HCT116 (cell line): Measurements from ENCODE around the gene PRSS22. TPM values are rescaled to one million over a fixed set of nuclear protein-coding genes. Genes with fewer than 3 reads are reported as not detected.

ENCODE experiments used
- ATAC-seq: fragments of 200-7000 bp; cut with Tn5 transposase; 2 replicates; pipeline ENCODE4 v1.9.1; 2020; ENCODE audit warnings: mild to moderate bottlenecking, moderate library complexity
- BruUV-seq: library from RNA; stranded (reverse); fragments of 400-500 nt; replicated peaks from 2 replicates; lab custom pipeline; 2021; lab: Mats Ljungman, UMichigan
- CTCF ChIA-PET: fragments of 300-600 bp; sonication (Branson Sonifier 250); formaldehyde crosslinking; loops from one replicate; lab custom pipeline; 2021; ENCODE audit warnings: antibody characterized with exemption; lab: Charles Lee
- POLR2A ChIA-PET: fragments of 300-600, 350-600 bp; sonication (Branson Sonifier 250); formaldehyde crosslinking; loops from one replicate; lab custom pipeline; 2021; ENCODE audit warnings: antibody characterized with exemption; lab: Charles Lee
- RAD21 ChIA-PET, 2 experiments: fragments of 300-600 bp; sonication (Branson Sonifier 250); formaldehyde crosslinking; loops; one replicate each; lab custom pipeline; 2023; ENCODE audit warnings: low total read pairs in 2 of 2; ENCODE audit not compliant: uncharacterized antibody in 2 of 2, unreplicated experiment in 2 of 2, low non-redundant PET in 1 of 2; lab: Charles Lee
- DNase-seq: peaks from one replicate; pipeline ENCODE4 v3.0.0-alpha.2; 2010; ENCODE audit warnings: low read depth, low spot score
- H2AFZ ChIP-seq: fragments of 200-600 bp; shearing (Covaris generic), sonication (generic); 2 replicates; pipeline ENCODE4 v1.6.1; 2017; ENCODE audit warnings: low read depth, mixed run types, mixed read lengths, antibody characterized with exemption, low read length; ENCODE audit not compliant: poor library complexity, severe bottlenecking
- H3K27ac ChIP-seq: 2 replicates; pipeline ENCODE4 v1.5.1; 2012; ENCODE audit warnings: low read depth, low read length
- H3K27me3 ChIP-seq: fragments of 200-600 bp; sonication (generic); 2 replicates; pipeline ENCODE4 v1.6.1; 2016; ENCODE audit warnings: mixed run types, low read length, mixed read lengths; ENCODE audit not compliant: insufficient read depth
- H3K36me3 ChIP-seq, 2 experiments: fragments of 200-500 bp in 1 of 2; fragments of 200-600 bp in 1 of 2; sonication (Bioruptor generic) in 1 of 2; sonication (generic) in 1 of 2; 2 replicates each; pipeline versions ENCODE4 v1.5.1 to v1.6.1; 2014 to 2016; ENCODE audit warnings: low read length in 2 of 2, inconsistent platforms in 1 of 2, mixed read lengths in 1 of 2, mixed run types in 1 of 2; ENCODE audit not compliant: insufficient read depth in 2 of 2, control insufficient read depth in 1 of 2
- H3K4me1 ChIP-seq, 2 experiments: fragments of 200-600 bp in 1 of 2; sonication (generic) in 1 of 2; 2 replicates each; pipeline versions ENCODE4 v1.5.1 to v1.6.1; 2012 to 2017; ENCODE audit warnings: low read length in 2 of 2, inconsistent platforms in 1 of 2, mild to moderate bottlenecking in 1 of 2, mixed read lengths in 1 of 2, mixed run types in 1 of 2, moderate library complexity in 1 of 2; ENCODE audit not compliant: insufficient read depth in 2 of 2, control insufficient read depth in 1 of 2
- H3K4me2 ChIP-seq: fragments of 200-600 bp; sonication (generic); 2 replicates; pipeline ENCODE4 v1.6.1; 2017; ENCODE audit warnings: mixed run types, low read length, mixed read lengths
- H3K4me3 ChIP-seq, 2 experiments: fragments of 200-600 bp in 1 of 2; sonication (generic) in 1 of 2; replicated peaks in 1 of 2; 2 replicates each; pipeline ENCODE4 v1.5.1; 2011 to 2016; ENCODE audit warnings: low read length in 2 of 2, control low read depth in 1 of 2, low read depth in 1 of 2, mild to moderate bottlenecking in 1 of 2, mixed read lengths in 1 of 2, mixed run types in 1 of 2
- H3K79me2 ChIP-seq: fragments of 200-600 bp; sonication (generic); 2 replicates; pipeline ENCODE4 v1.6.1; 2017; ENCODE audit warnings: mild to moderate bottlenecking, mixed run types, low read length, moderate library complexity, mixed read lengths; ENCODE audit not compliant: insufficient read depth
- H3K9ac ChIP-seq: fragments of 200-600 bp; sonication (generic); 2 replicates; pipeline ENCODE4 v1.6.1; 2016; ENCODE audit warnings: low read length, mixed read lengths
- H3K9me2 ChIP-seq: fragments of 200-600 bp; sonication (generic), shearing (Covaris generic); 2 replicates; pipeline ENCODE4 v1.6.1; 2017; ENCODE audit warnings: mixed run types, mild to moderate bottlenecking, moderate library complexity; ENCODE audit not compliant: insufficient read depth
- H3K9me3 ChIP-seq, 2 experiments: fragments of 200-500 bp in 1 of 2; fragments of 200-600 bp in 1 of 2; sonication (Bioruptor generic) in 1 of 2; sonication (generic) in 1 of 2; 2 replicates each; pipeline ENCODE4 v1.6.1; 2014 to 2017; ENCODE audit warnings: low read length in 2 of 2, mixed read lengths in 2 of 2, inconsistent platforms in 1 of 2, low read depth in 1 of 2, mild to moderate bottlenecking in 1 of 2, mixed run types in 1 of 2, moderate library complexity in 1 of 2; ENCODE audit not compliant: control insufficient read depth in 1 of 2, insufficient read depth in 1 of 2
- H4K20me1 ChIP-seq: fragments of 200-600 bp; sonication (generic), shearing (Covaris generic); 2 replicates; pipeline ENCODE4 v1.6.1; 2017; ENCODE audit warnings: mixed run types, mild to moderate bottlenecking, moderate library complexity; ENCODE audit not compliant: insufficient read depth
- ATF3 ChIP-seq: IDR thresholded peaks from 2 replicates; pipeline ENCODE4 v1.6.1; 2012
- CBX3 ChIP-seq: IDR thresholded peaks from 2 replicates; pipeline ENCODE4 v1.6.1; 2012; ENCODE audit warnings: low read depth
- CEBPB ChIP-seq: IDR thresholded peaks from 2 replicates; pipeline ENCODE4 v1.6.1; 2012; ENCODE audit warnings: low read depth
- CTCF ChIP-seq, 3 experiments: fragments of 200-600 bp in 1 of 3; sonication (generic) in 1 of 3; IDR thresholded peaks in 2 of 3; conservative IDR thresholded peaks in 1 of 3; 2 replicates each; pipeline ENCODE4 v1.5.1; 2012 to 2017; ENCODE audit warnings: low read depth in 2 of 3, low read length in 2 of 3, antibody characterized with exemption in 1 of 3, borderline replicate concordance in 1 of 3, control low read depth in 1 of 3, mild to moderate bottlenecking in 1 of 3, mixed read lengths in 1 of 3, mixed run types in 1 of 3, moderate library complexity in 1 of 3; ENCODE audit not compliant: insufficient read depth in 1 of 3
- EGR1 ChIP-seq: IDR thresholded peaks from 2 replicates; pipeline ENCODE4 v1.6.1; 2012; ENCODE audit warnings: low read depth
- ELF1 ChIP-seq: IDR thresholded peaks from 2 replicates; pipeline ENCODE4 v1.6.1; 2012; ENCODE audit warnings: low read depth, borderline replicate concordance
- EZH2 ChIP-seq: fragments of 200-600 bp; sonication (generic); IDR thresholded peaks from 2 replicates; pipeline ENCODE4 v1.6.1; 2017; ENCODE audit warnings: antibody characterized with exemption, mixed run types
- MAX ChIP-seq: IDR thresholded peaks from 2 replicates; pipeline ENCODE4 v1.6.1; 2012
- POLR2A ChIP-seq: IDR thresholded peaks from 2 replicates; pipeline ENCODE4 v1.7.0; 2011; ENCODE audit warnings: borderline replicate concordance; ENCODE audit not compliant: insufficient read depth, insufficient read length; ENCODE audit errors: extremely low read depth
- POLR2AphosphoS5 ChIP-seq: IDR thresholded peaks from 2 replicates; pipeline ENCODE4 v1.6.1; 2011; ENCODE audit warnings: mild to moderate bottlenecking, low read depth, low read length, moderate library complexity
- REST ChIP-seq: IDR thresholded peaks from 2 replicates; pipeline ENCODE4 v1.6.1; 2012; ENCODE audit warnings: low read depth
- SIN3A ChIP-seq: IDR thresholded peaks from 2 replicates; pipeline ENCODE4 v1.6.1; 2012; ENCODE audit warnings: low read depth
- SP1 ChIP-seq: IDR thresholded peaks from 2 replicates; pipeline ENCODE4 v1.6.1; 2012; ENCODE audit warnings: low read depth
- SRF ChIP-seq: IDR thresholded peaks from 2 replicates; pipeline ENCODE4 v1.6.1; 2012; ENCODE audit warnings: low read depth
- TCF7L2 ChIP-seq: IDR thresholded peaks from 2 replicates; pipeline ENCODE4 v1.7.0; 2011; ENCODE audit warnings: borderline replicate concordance, inconsistent platforms; ENCODE audit not compliant: insufficient read depth, insufficient read length; ENCODE audit errors: extremely low read depth
- YY1 ChIP-seq: IDR thresholded peaks from 2 replicates; pipeline ENCODE4 v1.6.1; 2011; ENCODE audit warnings: low read length, low read depth, moderate library complexity, mild to moderate bottlenecking; ENCODE audit not compliant: insufficient replicate concordance; ENCODE audit errors: extremely low read depth
- ZFX ChIP-seq: fragments of 450-650 bp; IDR thresholded peaks from 2 replicates; pipeline ENCODE4 v1.6.1; 2017
- intact Hi-C: fragments of 100-400 bp; cut with micrococcal nuclease; formaldehyde crosslinking; loops from 2 replicates; pipeline ENCODE4 v1.10.0; 2022
- total RNA-seq: library from RNA; stranded (reverse); gene quantifications from one replicate; pipeline ENCODE4 v1.2.1, GENCODE V29; 2021; ENCODE audit not compliant: unreplicated experiment

Gene PRSS22
- total RNA-seq, 1 experiment from 2014 or later: 20.2 TPM

- Histone ChIP-seq H3K9ac (no peak overlapping the region), H3K36me3 (no peaks in the 10 kb centered on the region), H3K79me2 (no peaks in the 10 kb centered on the region), H3K4me3 (no peak overlapping the region), H3K9me2 (no peaks in the 10 kb centered on the region), H3K9me3 (no peaks in the 10 kb centered on the region), H4K20me1 (no peaks in the 10 kb centered on the region), H3K27ac (no peak overlapping the region), H2AFZ (no peak overlapping the region), H3K27me3 (no peaks in the 10 kb centered on the region), H3K4me2 (no peak overlapping the region), H3K4me1 (no peaks in the 10 kb centered on the region)
- DNase-seq: no peak
- POLR2A ChIA-PET: no interaction called here
- TF ChIP-seq SP1 (no peak), ZFX (no peak), CBX3 (no peak), POLR2AphosphoS5 (no peak), EGR1 (no peak), SRF (no peak), CEBPB (no peak), TCF7L2 (no peak), POLR2A (no peak), REST (no peak), ELF1 (no peak), CTCF (IDR thresholded peaks at IDR 0.05 in 2 of 3, conservative IDR thresholded peaks at IDR 0.05 in 1 of 3; ENCODE audit: borderline replicate concordance in 1 of 3, insufficient read depth in 1 of 3, low read depth in 2 of 3, low read length in 2 of 3) (no peak), EZH2 (no peak), ATF3 (no peak), SIN3A (no peak), YY1 (no peak), MAX (no peak)
- no peak for ATAC-seq
- BruUV-seq: no TSS peak
- intact Hi-C loops: no loop called here
- CTCF ChIA-PET: no interaction called here
- RAD21 ChIA-PET: no interaction called here
Observed at GRCh38 chr16:2819179-2819938, 38.6 kb downstream of the PRSS22 start.
